GM23248 (cell line): ENCODE data around the gene FGGY. TPM values are rescaled to one million over a fixed set of nuclear protein-coding genes. Genes with fewer than 3 reads are reported as not detected.
A peak's percentile ranks its signal among the peaks of the same experiment; 100 is the strongest.

ENCODE experiments used
- DNase-seq: peaks from one replicate; pipeline ENCODE4 v3.0.0-alpha.2; 2015
- H2AFZ ChIP-seq: fragments of 200-600 bp; sonication (generic); 2 replicates; pipeline ENCODE4 v1.6.1; 2016; ENCODE audit warnings: antibody characterized with exemption
- H3F3A ChIP-seq: fragments of 200-600 bp; sonication (generic); 2 replicates; pipeline ENCODE4 v1.6.1; 2016; ENCODE audit warnings: mild to moderate bottlenecking, antibody characterized with exemption, mixed run types; ENCODE audit not compliant: insufficient read depth
- H3K27ac ChIP-seq: fragments of 200-600 bp; sonication (generic); 2 replicates; pipeline ENCODE4 v1.5.1; 2016; ENCODE audit warnings: mild to moderate bottlenecking
- H3K27me3 ChIP-seq: fragments of 200-600 bp; sonication (generic); replicated peaks from 2 replicates; pipeline ENCODE4 v1.6.1; 2016; ENCODE audit warnings: mild to moderate bottlenecking; ENCODE audit not compliant: insufficient read depth
- H3K36me3 ChIP-seq: fragments of 200-600 bp; sonication (generic); 2 replicates; pipeline ENCODE4 v1.6.1; 2016; ENCODE audit warnings: low read depth, mild to moderate bottlenecking
- H3K4me1 ChIP-seq: fragments of 200-600 bp; sonication (generic); 2 replicates; pipeline ENCODE4 v1.6.1; 2016; ENCODE audit warnings: mild to moderate bottlenecking; ENCODE audit not compliant: insufficient read depth
- H3K4me2 ChIP-seq: fragments of 200-600 bp; sonication (generic); one replicate; pipeline ENCODE4 v1.6.1; 2016; ENCODE audit warnings: mild to moderate bottlenecking; ENCODE audit not compliant: unreplicated experiment
- H3K4me3 ChIP-seq: fragments of 200-600 bp; sonication (generic); 2 replicates; pipeline ENCODE4 v1.5.1; 2016; ENCODE audit warnings: mild to moderate bottlenecking
- H3K79me2 ChIP-seq: fragments of 200-600 bp; sonication (generic); 2 replicates; pipeline ENCODE4 v1.6.1; 2016; ENCODE audit warnings: mild to moderate bottlenecking; ENCODE audit not compliant: insufficient read depth
- H3K9ac ChIP-seq: fragments of 200-600 bp; sonication (generic); 2 replicates; pipeline ENCODE4 v1.6.1; 2016; ENCODE audit warnings: mild to moderate bottlenecking
- H3K9me2 ChIP-seq: fragments of 200-600 bp; sonication (generic); 2 replicates; pipeline ENCODE4 v1.6.1; 2016; ENCODE audit warnings: mixed run types, mild to moderate bottlenecking, moderate library complexity; ENCODE audit not compliant: insufficient read depth
- H3K9me3 ChIP-seq: fragments of 200-600 bp; sonication (generic); one replicate; pipeline ENCODE4 v1.6.1; 2017; ENCODE audit warnings: low read depth
- H4K20me1 ChIP-seq: fragments of 200-600 bp; sonication (generic); 2 replicates; pipeline ENCODE4 v1.6.0; 2016; ENCODE audit not compliant: insufficient read depth
- EZH2 ChIP-seq: fragments of 200-600 bp; sonication (generic); IDR thresholded peaks from 2 replicates; pipeline ENCODE4 v1.6.1; 2018; ENCODE audit warnings: antibody characterized with exemption, mild to moderate bottlenecking; ENCODE audit not compliant: insufficient read depth, poor library complexity, severe bottlenecking
- EZH2phosphoT487 ChIP-seq: fragments of 200-600 bp; sonication (generic); IDR thresholded peaks from 2 replicates; pipeline ENCODE4 v1.6.1; 2018; ENCODE audit warnings: antibody characterized with exemption, moderate library complexity, mild to moderate bottlenecking, low read depth; ENCODE audit not compliant: insufficient read depth
- WGBS, 2 experiments: methylation state at CpG; one replicate each; pipeline ENCODE4 v1.1.6; 2015 to 2017; ENCODE audit warnings: low lambda C conversion rate in 2 of 2, low coverage in 1 of 2; ENCODE audit errors: missing lambda C conversion rate in 2 of 2; 5-methylcytosine and 5-hydroxymethylcytosine counted together
- in situ Hi-C: fragments of 300-500 bp; cut with MboI; formaldehyde crosslinking; loops from 2 replicates; pipeline ENCODE4 v1.15.0; 2020
- polyA plus RNA-seq: library from polyadenylated mRNA; unstranded; fragments of >200 nt; fragmentation: Nextera tagmentation; extraction: Ambion mirVana; gene quantifications from 2 replicates; pipeline ENCODE4 v1.2.1, GENCODE V29; 2016
- total RNA-seq: library from RNA; depleted of rRNA; stranded (reverse); fragments of >200 nt; shearing (Covaris generic); gene quantifications from 2 replicates; pipeline ENCODE4 v1.2.3, GENCODE V29; 2014

FGGY gene
- total and polyA plus RNA-seq, 2 experiments from 2014 or later, result 12.8 to 16.9 TPM

- Histone ChIP-seq H3F3A (peaks cover 9% of the 10 kb centered on the region), H3K9ac (no peak overlapping the region), H2AFZ (no peak overlapping the region), H3K9me2 (no peaks in the 10 kb centered on the region; the same call in 1 of the 2 replicates), H4K20me1 (no peaks in the 10 kb centered on the region), H3K9me3 (no peaks in the 10 kb centered on the region), H3K4me1 (peaks cover 17% of the 10 kb centered on the region), H3K27me3 (no peaks in the 10 kb centered on the region), H3K27ac (no peak overlapping the region), H3K36me3 (no peaks in the 10 kb centered on the region), H3K4me3 (no peak overlapping the region), H3K79me2 (no peaks in the 10 kb centered on the region), H3K4me2 (no peak overlapping the region)
- 90 to 93% methylated on average over 3 of the region's 3 CpGs for WGBS, 2 experiments
- DNase-seq, result no peak
- TF ChIP-seq EZH2phosphoT487 (no peak), EZH2 (no peak)
- in situ Hi-C loops, result no loop called here
Measured at GRCh38 chr1:59390307-59390706, 93.4 kb downstream of the FGGY start.

- no peak overlapping the region for H3K4me2 ChIP-seq
- H3K9ac ChIP-seq, result no peak overlapping the region
- H3F3A ChIP-seq, result peaks cover 9% of the 10 kb centered on the region
- no peaks in the 10 kb centered on the region for H3K36me3 ChIP-seq
- no peaks in the 10 kb centered on the region for H3K27me3 ChIP-seq
- no peaks in the 10 kb centered on the region for H3K79me2 ChIP-seq
- H3K27ac ChIP-seq, result no peak overlapping the region
- H4K20me1 ChIP-seq, result no peaks in the 10 kb centered on the region
- no peak for DNase-seq
- TF ChIP-seq EZH2, result no peak
- no peak for TF ChIP-seq EZH2phosphoT487
- peaks cover 17% of the 10 kb centered on the region for H3K4me1 ChIP-seq
- H3K4me3 ChIP-seq, result no peak overlapping the region
- H3K9me3 ChIP-seq, result no peaks in the 10 kb centered on the region
- 62 to 64% methylated on average over 7 of the region's 7 CpGs for WGBS, 2 experiments
- H3K9me2 ChIP-seq, result no peaks in the 10 kb centered on the region
- in situ Hi-C loops, result no loop called here
- peak overlapping the region; percentile 35 for H2AFZ ChIP-seq
Measured at GRCh38 chr1:59391212-59392179, 94.6 kb downstream of the FGGY start.

- peak overlapping the region; percentile 46 for H3K4me2 ChIP-seq
Measured at GRCh38 chr1:59393211-59394180, 96.6 kb downstream of the FGGY start.

DNA sequence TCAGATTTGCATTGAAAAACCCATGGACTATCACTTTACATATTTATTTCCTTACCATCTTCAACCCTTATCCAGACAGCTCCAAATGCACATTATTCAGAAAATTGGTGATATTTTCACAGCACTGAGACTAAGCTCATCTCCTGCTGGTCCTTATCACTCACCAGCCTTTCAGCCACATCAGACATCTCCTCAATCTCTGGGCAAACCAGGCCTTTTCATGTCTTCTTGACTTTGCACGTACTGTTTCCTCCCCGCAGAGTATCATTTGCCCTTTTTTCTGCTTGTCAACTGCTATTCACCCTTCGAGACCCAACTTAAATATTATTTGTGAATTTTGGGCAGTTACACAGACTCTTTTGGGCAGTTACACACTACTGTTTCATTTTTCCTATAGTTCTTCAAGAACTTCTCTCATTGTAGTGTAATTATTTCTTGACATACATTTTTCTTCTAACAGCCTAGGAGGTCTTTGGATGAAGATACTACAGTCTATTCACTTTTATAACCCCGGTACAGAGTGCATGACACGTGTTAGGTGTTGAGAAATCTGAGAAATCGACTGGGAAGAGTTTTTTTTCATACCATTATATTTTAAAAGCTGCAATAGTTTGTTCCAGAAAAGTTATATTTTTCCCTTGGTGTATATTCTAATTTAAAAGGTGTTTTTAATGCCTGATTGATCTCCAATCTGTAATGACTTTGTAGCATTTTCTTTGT, 98.0 kb downstream of the FGGY start:
- no peak overlapping the region for H3K27ac ChIP-seq
- H3K4me1 ChIP-seq, result peaks cover 17% of the 10 kb centered on the region
- 83% methylated on average over 6 of the region's 6 CpGs for WGBS, 2 experiments
- peaks cover 9% of the 10 kb centered on the region for H3F3A ChIP-seq
- H3K9me2 ChIP-seq, result no peaks in the 10 kb centered on the region
- no peak overlapping the region for H3K4me2 ChIP-seq
- no peaks in the 10 kb centered on the region for H3K79me2 ChIP-seq
- no peak for DNase-seq
- in situ Hi-C loops, result no loop called here
- no peak overlapping the region for H3K4me3 ChIP-seq
- no peaks in the 10 kb centered on the region for H3K36me3 ChIP-seq
- H3K27me3 ChIP-seq, result no peaks in the 10 kb centered on the region
- H2AFZ ChIP-seq, result no peak overlapping the region
- H4K20me1 ChIP-seq, result no peaks in the 10 kb centered on the region
- no peak overlapping the region for H3K9ac ChIP-seq
- TF ChIP-seq EZH2phosphoT487 (no peak), EZH2 (no peak)
- no peaks in the 10 kb centered on the region for H3K9me3 ChIP-seq

More at GRCh38 chr1:59393211-59394180, 96.6 kb downstream of the FGGY start:
- TF ChIP-seq EZH2 (no peak), EZH2phosphoT487 (no peak)
- H3F3A ChIP-seq, result peaks cover 9% of the 10 kb centered on the region
- 22 to 24% methylated on average over 7 of the region's 7 CpGs for WGBS, 2 experiments
- no peaks in the 10 kb centered on the region for H3K27me3 ChIP-seq
- H3K9ac ChIP-seq, result peak overlapping the region; percentile 54
- no peaks in the 10 kb centered on the region for H3K9me2 ChIP-seq
- in situ Hi-C loops, result no loop called here
- H3K27ac ChIP-seq, result peak overlapping the region; percentile 70
- peaks cover 17% of the 10 kb centered on the region for H3K4me1 ChIP-seq
- H3K79me2 ChIP-seq, result no peaks in the 10 kb centered on the region
- no peaks in the 10 kb centered on the region for H3K36me3 ChIP-seq
- no peak overlapping the region; the same call in 1 of the 2 replicates for H3K4me3 ChIP-seq
- DNase-seq, result peak; percentile 79
- H3K9me3 ChIP-seq, result no peaks in the 10 kb centered on the region
- no peaks in the 10 kb centered on the region for H4K20me1 ChIP-seq
- peak overlapping the region; percentile 64 for H2AFZ ChIP-seq
